Measurements from ENCODE around the gene RAB24.

Gene RAB24

DNA sequence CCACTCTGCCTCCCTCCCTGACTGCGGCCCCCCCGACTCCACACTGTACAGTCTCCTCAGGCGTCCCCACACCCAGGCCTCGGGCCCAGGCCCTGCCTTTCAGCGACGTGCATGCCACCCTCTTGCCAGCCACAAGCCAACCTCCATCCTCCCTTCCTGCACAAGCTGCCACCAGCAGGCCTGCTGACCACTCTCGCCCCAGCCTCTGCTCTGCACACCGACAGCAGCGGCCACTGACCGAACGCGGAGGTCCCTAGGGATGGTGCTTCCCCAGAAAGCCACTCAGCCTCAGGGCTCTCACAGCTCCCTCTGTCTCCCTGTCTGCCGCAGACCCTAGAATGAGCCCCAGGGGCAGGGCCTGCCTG lies 29.4 kb upstream of the RAB24 start:
- DNase-seq (ENCODE audit: low read depth), result no peak

GRCh38 chr5:177332031-177332895 lies 28.7 kb upstream of the RAB24 start:
- no peak for DNase-seq (ENCODE audit: low read depth)

DNA sequence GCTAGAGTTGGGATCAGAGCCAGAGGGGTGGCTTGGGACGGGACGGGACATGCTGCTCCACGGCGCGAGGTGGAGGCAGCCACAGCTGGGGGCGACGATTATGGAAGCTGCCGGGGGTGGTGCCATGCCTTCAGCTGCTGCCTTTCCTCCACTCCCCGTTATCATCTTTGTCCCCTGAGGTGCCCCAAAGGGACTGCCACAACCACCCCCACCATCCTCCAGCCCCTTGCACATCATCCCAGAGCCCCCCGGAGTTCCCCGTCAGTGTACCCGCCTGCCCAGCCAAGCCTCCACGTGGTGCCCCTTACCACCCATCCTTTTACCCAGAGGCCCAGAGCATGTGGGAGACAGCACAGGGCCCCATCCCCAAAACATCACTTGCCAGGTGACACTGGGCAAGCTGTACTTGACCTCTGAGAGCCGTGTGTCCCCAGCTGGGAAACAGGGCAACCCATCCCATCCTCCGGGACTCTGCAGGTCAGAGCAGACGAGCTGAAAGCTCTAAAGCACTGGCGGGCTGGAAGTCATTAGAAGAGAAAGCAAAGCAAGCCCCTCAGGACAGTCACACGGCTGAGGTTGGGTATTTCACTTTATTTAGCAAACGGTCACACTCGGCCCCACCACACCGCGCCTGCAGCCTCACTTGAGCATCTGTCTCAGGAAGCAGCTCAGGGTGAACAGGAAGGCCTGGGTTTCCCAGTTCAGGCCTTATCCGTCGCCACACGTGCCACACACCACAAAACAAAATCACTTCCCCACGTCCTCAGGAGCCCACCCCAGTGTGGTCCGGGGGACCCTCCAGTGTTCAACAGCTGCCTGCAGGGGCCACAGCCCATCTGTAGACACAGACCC lies 27.7 kb upstream of the RAB24 start:
- no peak for DNase-seq (ENCODE audit: low read depth)

DNA sequence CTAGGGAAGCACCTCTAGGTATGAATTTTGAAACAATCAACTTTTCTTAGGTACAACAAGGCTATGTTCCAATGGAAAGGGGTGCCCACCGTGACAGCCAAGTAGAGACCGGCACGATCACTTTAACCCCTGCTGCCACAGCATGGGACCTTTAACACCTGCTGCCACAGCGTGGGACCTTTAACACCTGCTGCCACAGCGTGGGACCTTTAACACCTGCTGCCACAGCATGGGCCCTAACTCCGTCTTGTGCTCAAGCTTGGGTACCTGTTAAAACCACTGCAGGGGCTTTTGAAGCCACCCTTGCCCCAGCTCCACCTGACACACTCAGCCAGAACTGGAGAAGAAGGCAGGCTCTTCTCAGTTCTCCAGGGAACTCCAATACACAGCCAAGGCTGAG lies 26.4 kb upstream of the RAB24 start:
- no peak for DNase-seq (ENCODE audit: low read depth)

DNA sequence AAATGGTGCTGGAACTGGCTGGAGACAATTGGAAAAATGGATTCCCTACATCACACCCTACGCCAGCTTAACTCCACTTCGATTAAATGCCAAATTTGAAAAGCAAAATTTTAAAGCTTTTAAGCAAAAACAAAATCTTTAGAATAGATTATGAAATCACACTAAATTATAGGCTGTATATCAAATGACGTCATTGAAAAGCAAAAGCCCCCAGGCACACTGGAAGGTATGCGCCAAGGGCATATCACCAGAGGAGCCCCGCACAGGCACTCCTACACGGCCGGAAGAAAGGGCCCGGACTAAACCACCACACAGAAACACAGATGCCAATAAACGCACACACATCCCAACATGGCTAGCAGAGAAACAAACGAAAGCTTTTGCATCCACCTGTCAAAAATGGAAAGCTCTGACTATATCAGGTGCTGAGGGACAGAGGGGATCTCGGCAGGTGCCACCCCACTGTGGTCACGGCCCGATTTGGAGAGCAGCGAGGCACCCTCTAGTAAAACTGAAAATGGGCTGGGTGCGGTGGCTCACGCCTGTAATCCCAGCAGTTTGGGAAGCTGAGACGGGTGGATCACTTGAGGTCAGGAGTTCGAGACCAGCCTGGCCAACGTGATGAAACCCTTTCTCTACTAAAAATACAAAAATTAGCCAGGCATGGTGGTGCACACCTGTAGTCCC lies 25.2 kb upstream of the RAB24 start:
- no peak for DNase-seq (ENCODE audit: low read depth)

DNA sequence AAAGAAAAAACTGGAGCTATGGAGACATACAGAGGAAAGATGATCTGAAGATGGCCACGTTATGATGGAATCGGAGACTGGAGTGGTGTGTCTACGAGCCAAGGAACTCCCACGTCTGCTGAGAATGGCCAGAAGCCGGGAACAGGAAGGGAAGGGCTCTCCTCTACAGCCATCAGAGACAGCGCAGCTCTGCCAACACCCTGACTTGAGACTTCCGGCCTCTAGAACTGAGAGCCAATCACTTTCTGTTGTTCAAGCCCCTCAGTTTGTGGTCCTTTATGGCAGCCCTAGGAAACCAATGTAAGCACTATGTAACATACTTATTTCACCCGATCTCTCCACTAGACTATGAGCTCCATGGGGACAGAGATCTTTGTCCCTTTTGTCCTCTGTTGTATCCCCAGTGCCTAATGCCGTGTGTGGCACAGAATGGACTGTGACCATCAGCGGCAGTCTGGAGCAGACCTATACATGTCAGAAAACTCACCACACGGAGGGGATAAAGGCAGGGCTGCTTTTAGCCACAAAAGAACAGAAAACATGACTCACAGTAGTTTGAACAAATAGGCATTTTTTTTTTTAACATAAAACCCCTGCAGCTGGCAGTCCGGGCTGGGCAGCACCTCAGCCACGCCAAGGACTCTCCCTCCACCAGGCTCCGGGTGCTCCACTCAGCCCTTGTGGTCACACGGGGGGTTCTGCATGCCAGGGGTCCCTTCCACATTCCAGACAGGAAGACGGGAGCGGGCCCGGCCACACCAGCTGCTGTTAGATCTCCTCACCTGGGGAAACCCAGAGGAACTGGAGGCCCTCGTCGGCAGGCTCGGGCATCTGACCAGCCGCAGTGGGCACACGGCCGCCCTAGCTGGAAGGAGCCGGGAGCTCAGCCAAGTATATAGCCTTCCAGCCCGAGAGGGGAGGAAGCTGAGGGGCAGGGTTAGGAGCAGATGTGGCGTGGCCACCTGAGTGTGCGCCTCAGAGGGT lies 24.3 kb upstream of the RAB24 start:
- peak; percentile 62 for DNase-seq (ENCODE audit: low read depth)

GRCh38 chr5:177325868-177326381 lies 22.4 kb upstream of the RAB24 start:
- no peak for DNase-seq (ENCODE audit: low read depth)

DNA sequence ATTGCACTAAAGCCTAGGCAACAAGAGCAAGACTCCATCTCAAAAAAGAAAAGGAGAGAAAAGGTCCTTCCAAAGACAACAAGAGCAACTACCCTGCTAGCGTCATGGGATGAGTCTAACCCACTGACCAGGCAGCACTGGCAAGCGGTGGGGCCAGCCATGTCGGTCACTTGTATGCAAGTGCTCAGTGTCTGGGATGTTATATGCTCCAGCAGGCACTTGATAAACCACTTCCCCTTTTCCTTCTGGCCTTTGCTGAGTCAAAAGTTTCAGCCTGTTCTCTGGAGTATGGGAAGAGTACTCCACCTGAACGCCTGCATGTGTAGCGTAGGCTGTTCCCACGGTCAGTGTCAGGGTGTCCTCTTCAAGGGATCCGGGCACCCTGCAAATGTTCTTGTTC lies 17.4 kb upstream of the RAB24 start:
- DNase-seq (ENCODE audit: low read depth), result no peak

GRCh38 chr5:177319913-177320588 lies 16.5 kb upstream of the RAB24 start:
- no peak for DNase-seq (ENCODE audit: low read depth)

DNA sequence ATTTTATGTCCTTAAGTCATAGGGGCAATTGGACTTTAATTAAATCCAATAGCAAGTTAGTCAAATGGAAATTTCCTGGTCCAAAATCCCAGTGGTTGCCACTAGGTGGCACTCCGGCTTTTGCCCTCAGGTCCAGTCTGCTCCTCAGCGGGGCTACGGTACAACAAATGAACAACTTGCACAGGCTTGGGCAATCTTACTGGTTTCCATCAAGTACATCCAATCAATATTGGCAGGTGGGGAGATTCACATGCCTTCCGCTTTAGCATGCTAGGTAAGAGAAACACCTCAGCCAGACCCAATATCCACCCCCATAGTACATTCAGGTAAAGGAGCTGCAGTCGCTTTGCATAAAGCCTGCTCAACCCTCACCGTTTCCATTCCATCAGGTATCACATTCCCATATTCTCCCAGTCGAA lies 14.4 kb upstream of the RAB24 start:
- DNase-seq (ENCODE audit: low read depth), result peak; percentile 82

DNA sequence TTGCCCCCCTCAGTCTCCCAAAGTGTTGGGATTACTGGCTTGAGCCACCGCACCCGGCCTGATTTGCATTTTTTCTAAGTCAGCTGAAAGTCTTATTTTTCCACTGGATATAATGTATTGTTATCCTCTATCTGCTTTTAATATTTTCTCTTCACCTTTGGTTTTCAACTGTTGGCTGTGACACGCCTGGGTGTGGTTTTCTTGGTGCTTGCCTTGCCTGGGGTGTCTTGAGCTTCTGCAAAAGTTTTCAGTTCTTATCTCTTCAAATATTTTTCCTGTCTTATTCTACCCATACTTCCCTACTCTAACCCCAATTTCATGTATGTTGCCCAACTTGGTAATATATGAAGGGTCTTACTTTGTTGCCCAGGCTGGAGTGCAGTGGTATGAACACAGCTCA lies 12.5 kb upstream of the RAB24 start:
- no peak for DNase-seq (ENCODE audit: low read depth)

DNA sequence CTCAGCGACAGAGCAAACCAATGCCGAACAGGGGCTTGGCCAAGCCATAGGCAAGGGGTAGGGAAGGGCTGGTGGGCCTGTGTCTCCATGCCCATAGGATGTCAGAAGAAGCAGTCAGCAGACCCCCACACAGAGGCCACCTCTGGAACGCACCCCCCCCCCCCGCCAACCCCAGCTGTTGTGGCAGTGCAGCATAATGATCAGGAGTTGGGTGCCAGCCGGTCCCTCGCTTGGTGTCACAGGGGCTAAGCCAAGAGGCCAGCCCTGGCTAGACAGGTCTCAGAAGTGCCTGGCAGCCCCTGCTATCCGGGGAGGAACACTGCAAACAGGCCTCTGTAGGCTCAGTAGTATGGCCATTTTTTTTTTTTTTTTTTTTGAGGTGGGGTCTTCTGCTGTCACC lies 11.9 kb upstream of the RAB24 start:
- no peak for DNase-seq (ENCODE audit: low read depth)

- no peak for DNase-seq (ENCODE audit: low read depth)
Observed at GRCh38 chr5:177314376-177315342, 11.1 kb upstream of the RAB24 start.

GRCh38 chr5:177313561-177314259 lies 10.2 kb upstream of the RAB24 start:
- DNase-seq (ENCODE audit: low read depth), result no peak

DNA sequence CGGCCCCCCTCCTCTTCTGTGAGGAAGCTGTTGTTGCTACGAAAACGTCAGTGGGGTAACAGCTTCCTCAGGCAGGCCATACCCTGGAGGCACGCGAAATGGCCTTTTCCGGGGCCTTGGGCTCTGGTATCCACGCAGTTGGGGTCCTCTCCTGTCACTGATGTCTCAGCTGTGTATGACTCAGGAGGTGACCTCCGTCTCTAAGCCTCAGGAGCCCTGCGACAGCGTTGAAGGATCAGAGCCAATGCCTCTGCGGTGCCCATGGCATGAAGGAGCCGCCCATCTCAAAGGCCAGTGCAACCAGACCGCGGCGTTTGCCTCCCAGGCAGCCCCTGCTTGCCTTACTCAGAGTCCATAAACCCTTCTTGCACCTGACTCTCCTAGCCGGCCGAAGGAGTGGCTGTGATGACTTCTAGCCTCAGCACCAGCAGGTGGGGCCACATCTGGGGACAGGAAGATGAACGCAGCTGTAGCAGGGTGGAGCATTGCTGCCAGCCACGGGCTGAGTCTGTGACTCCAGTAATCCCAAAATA lies 9.2 kb upstream of the RAB24 start:
- no peak for DNase-seq (ENCODE audit: low read depth)

DNA sequence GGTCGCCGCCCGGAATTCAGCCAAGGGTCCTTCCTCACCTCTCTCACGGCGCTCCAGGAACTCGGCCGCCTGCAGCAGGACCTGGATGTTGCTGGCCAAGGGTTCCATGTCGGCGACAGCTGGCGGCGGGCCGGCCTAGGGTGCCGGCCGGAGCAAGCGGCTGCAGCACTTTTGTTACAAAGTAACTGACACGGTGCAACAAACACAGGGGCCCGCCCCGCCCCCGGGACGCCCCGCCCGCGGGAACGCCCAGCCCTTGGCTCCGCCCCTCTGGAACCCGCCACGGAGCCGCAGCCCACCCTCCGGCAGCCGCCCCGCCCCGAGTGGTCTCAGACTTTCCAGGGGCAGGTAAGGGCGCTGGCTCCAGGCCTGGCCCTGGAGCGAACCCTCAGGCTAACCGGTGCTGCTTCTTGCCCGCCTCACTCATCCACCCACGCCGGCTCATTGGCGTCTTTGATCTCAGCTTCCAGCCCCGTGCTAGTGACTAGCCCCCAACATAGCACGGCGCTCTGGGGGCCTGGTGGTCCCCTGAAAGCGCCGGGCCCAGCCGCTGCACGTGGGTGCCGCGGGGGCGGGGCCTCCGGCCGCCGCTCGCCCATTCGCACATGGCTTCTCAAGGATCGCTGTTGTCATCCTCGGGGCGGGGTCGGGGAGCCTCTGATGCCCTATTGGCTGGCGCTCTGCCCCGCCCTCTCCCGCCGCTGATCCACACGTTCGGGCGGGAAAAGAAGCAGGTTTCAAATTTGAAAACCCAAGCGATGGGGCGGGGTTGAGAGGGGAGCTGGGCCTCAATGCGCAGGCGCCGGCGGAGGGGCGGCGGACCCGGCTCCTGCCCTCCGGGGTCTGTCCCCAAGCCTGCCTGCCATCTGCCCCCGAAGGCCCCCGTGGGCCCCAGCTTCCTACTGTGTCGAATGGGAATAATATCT lies 8.5 kb upstream of the RAB24 start, which contains the start of gene MXD3:
Gene MXD3, minus strand, starts transcription at position 176 of the 926 bp plus-strand sequence. Its CDS starts 68 bp downstream, at position 108.
- peak; percentile 93 for DNase-seq (ENCODE audit: low read depth)

- DNase-seq (ENCODE audit: low read depth), result no peak
Observed at GRCh38 chr5:177311392-177311722, 7.8 kb upstream of the RAB24 start.

Measured in iris pigment epithelial cell (primary cell).